ENCODE results near the gene CST4.

- TF ChIP-seq EZH2 (IDR thresholded peaks at IDR 0.05; ENCODE audit: borderline replicate concordance, low read depth, low read length, severe bottlenecking) (no peak), POLR2AphosphoS5 (IDR thresholded peaks at IDR 0.05; ENCODE audit: insufficient read depth, low read depth, low read length) (no peak), CTCF (IDR thresholded peaks at IDR 0.05; ENCODE audit: extremely low read depth in 1 of 2, insufficient read depth in 1 of 2, low read depth in 1 of 2, low read length in 2 of 2) (no peak), MAX (IDR thresholded peaks at IDR 0.05; ENCODE audit: insufficient read depth, insufficient read length) (no peak), MYC (IDR thresholded peaks at IDR 0.05; ENCODE audit: low read depth, low read length) (no peak), POLR2A (IDR thresholded peaks at IDR 0.05; ENCODE audit: low read depth, low read length) (no peak), JUN (IDR thresholded peaks at IDR 0.05; ENCODE audit: borderline replicate concordance, insufficient read depth, insufficient read length, low read depth) (no peak)
Observed at GRCh38 chr20:23697947-23698346, 9.1 kb upstream of the CST4 start.
